ENCODE results near the gene MAP2K5. TPM values are rescaled to one million over a fixed set of nuclear protein-coding genes. Genes with fewer than 3 reads are reported as not detected.

MAP2K5 gene
- total RNA-seq, 1 experiment from 2014 or later = 15.0 TPM

DNA sequence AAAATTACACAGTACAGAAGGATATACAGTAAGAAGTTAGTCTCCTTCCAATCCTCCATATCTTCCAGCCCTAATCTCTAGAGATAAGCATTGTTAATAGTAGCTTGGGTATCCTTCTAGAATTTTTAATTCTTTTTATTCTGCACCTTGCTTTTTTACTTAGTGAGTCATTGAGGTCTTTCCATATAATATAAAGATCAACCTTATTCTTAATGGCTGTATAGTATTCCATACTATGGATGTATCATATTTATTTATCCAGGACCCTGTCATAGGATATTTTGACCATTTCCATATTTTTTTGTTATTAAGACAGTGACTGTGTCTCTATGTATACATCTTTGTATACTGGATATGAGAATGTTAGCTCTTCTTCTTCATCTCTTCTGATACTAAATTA lies 246.5 kb downstream of the MAP2K5 start:
- Histone ChIP-seq H4K20me1 (ENCODE audit: control insufficient read depth, insufficient read depth, insufficient read length) (no peaks in the 10 kb centered on the region), H2BK20ac (ENCODE audit: low read depth, low read length, poor library complexity, severe bottlenecking) (no peak overlapping the region), H3K23ac (ENCODE audit: insufficient read length, low read depth, low read length) (no peak overlapping the region), H3K18ac (ENCODE audit: insufficient read length, low read depth, low read length) (no peak overlapping the region), H3K79me1 (ENCODE audit: insufficient read depth, low read depth, low read length, poor library complexity, severe bottlenecking) (no peaks in the 10 kb centered on the region), H3K9ac (ENCODE audit: extremely low read depth, insufficient read length, low read length) (no peak overlapping the region), H2BK12ac (ENCODE audit: insufficient read length, low read depth, low read length) (no peak overlapping the region), H3K4me2 (ENCODE audit: insufficient read depth, insufficient read length, low read length) (no peak overlapping the region), H3K23me2 (ENCODE audit: insufficient read length, low read depth, low read length, poor library complexity, severe bottlenecking) (no peaks in the 10 kb centered on the region), H3T11ph (ENCODE audit: low read length) (no peak overlapping the region), H2BK5ac (ENCODE audit: insufficient read length, low read length) (no peak overlapping the region), H3K4ac (ENCODE audit: low read depth, low read length) (no peak overlapping the region), H3K14ac (ENCODE audit: insufficient read depth, low read length) (no peak overlapping the region), H4K91ac (ENCODE audit: insufficient read length, low read depth, low read length) (no peak overlapping the region), H2BK120ac (ENCODE audit: low read depth, low read length, poor library complexity, severe bottlenecking) (no peak overlapping the region), H3K4me1 (ENCODE audit: insufficient read depth, low read length) (peaks cover 16% of the 10 kb centered on the region), H3K27ac (ENCODE audit: insufficient read length, low read depth, low read length) (no peak overlapping the region), H3K79me2 (ENCODE audit: insufficient read depth, low read length) (no peaks in the 10 kb centered on the region), H3K56ac (ENCODE audit: insufficient read length, low read depth, low read length) (no peak overlapping the region), H3K27me3 (ENCODE audit: insufficient read depth, low read length) (no peaks in the 10 kb centered on the region), H3K9me3 (ENCODE audit: control insufficient read depth, low read depth, low read length) (no peaks in the 10 kb centered on the region), H2BK15ac (ENCODE audit: low read depth, low read length) (no peak overlapping the region), H2AK5ac (ENCODE audit: insufficient read length, low read length) (no peak overlapping the region), H4K5ac (ENCODE audit: insufficient read length, low read depth, low read length) (no peak overlapping the region), H4K8ac (replicated peaks; ENCODE audit: insufficient read length, low read depth, low read length) (no peak overlapping the region), H2AFZ (ENCODE audit: low read length) (no peak overlapping the region)
- no peak for DNase-seq
- H3K27ac Mint-ChIP-seq = no peak overlapping the region
- TF ChIP-seq, protein P1, sequence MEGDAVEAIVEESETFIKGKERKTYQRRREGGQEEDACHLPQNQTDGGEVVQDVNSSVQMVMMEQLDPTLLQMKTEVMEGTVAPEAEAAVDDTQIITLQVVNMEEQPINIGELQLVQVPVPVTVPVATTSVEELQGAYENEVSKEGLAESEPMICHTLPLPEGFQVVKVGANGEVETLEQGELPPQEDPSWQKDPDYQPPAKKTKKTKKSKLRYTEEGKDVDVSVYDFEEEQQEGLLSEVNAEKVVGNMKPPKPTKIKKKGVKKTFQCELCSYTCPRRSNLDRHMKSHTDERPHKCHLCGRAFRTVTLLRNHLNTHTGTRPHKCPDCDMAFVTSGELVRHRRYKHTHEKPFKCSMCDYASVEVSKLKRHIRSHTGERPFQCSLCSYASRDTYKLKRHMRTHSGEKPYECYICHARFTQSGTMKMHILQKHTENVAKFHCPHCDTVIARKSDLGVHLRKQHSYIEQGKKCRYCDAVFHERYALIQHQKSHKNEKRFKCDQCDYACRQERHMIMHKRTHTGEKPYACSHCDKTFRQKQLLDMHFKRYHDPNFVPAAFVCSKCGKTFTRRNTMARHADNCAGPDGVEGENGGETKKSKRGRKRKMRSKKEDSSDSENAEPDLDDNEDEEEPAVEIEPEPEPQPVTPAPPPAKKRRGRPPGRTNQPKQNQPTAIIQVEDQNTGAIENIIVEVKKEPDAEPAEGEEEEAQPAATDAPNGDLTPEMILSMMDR (conservative IDR thresholded peaks at IDR 0.05) = no peak
- peaks cover 45 to 51% of the 10 kb centered on the region in 2 experiments for H3K4me1 Mint-ChIP-seq
- H3K9me3 Mint-ChIP-seq = no peaks in the 10 kb centered on the region
- no peaks in the 10 kb centered on the region for H3K36me3 Mint-ChIP-seq (ENCODE audit: insufficient read depth in 1 of 3, low read depth in 3 of 3)
- H3K4me3 Mint-ChIP-seq = no peak overlapping the region; a peak in 1 of 5 replicates
- peaks cover 1% of the 10 kb centered on the region; the same call in 1 of the 2 replicates for H3K27me3 Mint-ChIP-seq (ENCODE audit: low read depth)
